ENCODE results near the gene PLEKHG2. TPM values are rescaled to one million over a fixed set of nuclear protein-coding genes. Genes with fewer than 3 reads are reported as not detected.

Gene PLEKHG2
- total and polyA plus RNA-seq, 2 experiments from 2014 or later, result 25.3 to 34.0 TPM

GRCh38 chr19:39405261-39405957, 7.1 kb upstream of the PLEKHG2 start:
- no peak for DNase-seq (ENCODE audit: low spot score)
- Histone ChIP-seq H3K36me3 (replicated peaks; ENCODE audit: insufficient read depth, low read depth) (no peaks in the 10 kb centered on the region), H3K79me2 (peaks cover 39% of the 10 kb centered on the region), H2AFZ (no peak overlapping the region), H3K27ac (peak overlapping the region; percentile 100), H4K20me1 (ENCODE audit: insufficient read depth, poor library complexity, severe bottlenecking) (peaks cover 17% of the 10 kb centered on the region), H3K27me3 (no peaks in the 10 kb centered on the region), H3K9me3 (ENCODE audit: low read depth) (no peaks in the 10 kb centered on the region), H3K4me3 (no peak overlapping the region), H3K4me2 (peak overlapping the region; percentile 85), H3K4me1 (ENCODE audit: insufficient read depth) (peaks cover 43% of the 10 kb centered on the region), H3K9me2 (replicated peaks; ENCODE audit: insufficient read depth) (no peaks in the 10 kb centered on the region)
- WGBS (ENCODE audit: low lambda C conversion rate, missing lambda C conversion rate), result 92% methylated on average over 17 of the region's 17 CpGs
- TF ChIP-seq EZH2 (IDR thresholded peaks at IDR 0.05; ENCODE audit: borderline replicate concordance), result no peak
- no peak for TF ChIP-seq CTCF (IDR thresholded peaks at IDR 0.05; ENCODE audit: poor library complexity)
- TF ChIP-seq EZH2phosphoT487 (IDR thresholded peaks at IDR 0.05; ENCODE audit: low read depth, severe bottlenecking, unreplicated experiment), result no peak

DNA sequence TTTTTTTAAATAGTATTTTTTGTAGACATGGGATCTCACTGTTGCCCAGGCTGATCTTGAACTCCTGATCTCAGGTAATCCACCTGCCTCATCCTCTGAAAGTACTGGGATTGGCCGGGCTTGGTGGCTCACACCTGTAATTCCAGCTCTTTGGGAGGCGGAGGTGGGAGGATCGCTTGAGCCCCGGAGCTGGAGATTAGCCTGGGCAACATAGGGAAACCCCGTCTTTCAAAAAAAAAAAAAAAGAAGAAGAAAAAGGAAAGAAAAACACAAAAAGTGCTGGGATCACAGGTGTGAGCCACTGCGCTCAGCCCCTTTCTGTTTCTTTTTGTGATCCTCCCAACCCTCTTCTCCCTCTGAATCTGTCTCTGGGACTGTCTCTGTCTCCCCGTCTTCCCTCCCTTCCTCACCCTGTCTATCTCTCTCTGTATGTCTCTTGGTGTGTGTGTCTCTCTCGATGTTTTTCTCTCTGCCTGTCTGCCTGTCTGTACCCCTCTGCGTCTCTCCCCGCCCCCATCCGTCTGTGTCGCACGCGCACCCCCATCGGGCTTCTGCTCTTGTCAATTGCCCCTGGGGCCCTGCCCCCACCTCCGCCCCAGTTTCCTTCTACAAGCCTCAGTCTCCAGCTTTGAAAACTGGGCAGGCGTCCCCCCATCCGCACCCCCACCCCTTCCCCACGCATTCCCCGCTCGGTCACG, 6.4 kb upstream of the PLEKHG2 start:
- WGBS (ENCODE audit: low lambda C conversion rate, missing lambda C conversion rate), result 21% methylated on average over 22 of the region's 22 CpGs
- Histone ChIP-seq H3K4me2 (peak overlapping the region; percentile 85), H3K79me2 (peaks cover 41% of the 10 kb centered on the region), H3K9me3 (ENCODE audit: low read depth) (no peaks in the 10 kb centered on the region), H3K27me3 (no peaks in the 10 kb centered on the region), H4K20me1 (ENCODE audit: insufficient read depth, poor library complexity, severe bottlenecking) (peaks cover 17% of the 10 kb centered on the region), H3K4me1 (ENCODE audit: insufficient read depth) (peaks cover 43% of the 10 kb centered on the region), H3K4me3 (peak overlapping the region; percentile 46), H3K27ac (peak overlapping the region; percentile 100), H3K36me3 (replicated peaks; ENCODE audit: insufficient read depth, low read depth) (no peaks in the 10 kb centered on the region), H2AFZ (no peak overlapping the region), H3K9me2 (replicated peaks; ENCODE audit: insufficient read depth) (no peaks in the 10 kb centered on the region)
- no peak for TF ChIP-seq CTCF (IDR thresholded peaks at IDR 0.05; ENCODE audit: poor library complexity)
- TF ChIP-seq EZH2 (IDR thresholded peaks at IDR 0.05; ENCODE audit: borderline replicate concordance), result no peak
- TF ChIP-seq EZH2phosphoT487 (IDR thresholded peaks at IDR 0.05; ENCODE audit: low read depth, severe bottlenecking, unreplicated experiment), result no peak
- DNase-seq (ENCODE audit: low spot score), result no peak

DNA sequence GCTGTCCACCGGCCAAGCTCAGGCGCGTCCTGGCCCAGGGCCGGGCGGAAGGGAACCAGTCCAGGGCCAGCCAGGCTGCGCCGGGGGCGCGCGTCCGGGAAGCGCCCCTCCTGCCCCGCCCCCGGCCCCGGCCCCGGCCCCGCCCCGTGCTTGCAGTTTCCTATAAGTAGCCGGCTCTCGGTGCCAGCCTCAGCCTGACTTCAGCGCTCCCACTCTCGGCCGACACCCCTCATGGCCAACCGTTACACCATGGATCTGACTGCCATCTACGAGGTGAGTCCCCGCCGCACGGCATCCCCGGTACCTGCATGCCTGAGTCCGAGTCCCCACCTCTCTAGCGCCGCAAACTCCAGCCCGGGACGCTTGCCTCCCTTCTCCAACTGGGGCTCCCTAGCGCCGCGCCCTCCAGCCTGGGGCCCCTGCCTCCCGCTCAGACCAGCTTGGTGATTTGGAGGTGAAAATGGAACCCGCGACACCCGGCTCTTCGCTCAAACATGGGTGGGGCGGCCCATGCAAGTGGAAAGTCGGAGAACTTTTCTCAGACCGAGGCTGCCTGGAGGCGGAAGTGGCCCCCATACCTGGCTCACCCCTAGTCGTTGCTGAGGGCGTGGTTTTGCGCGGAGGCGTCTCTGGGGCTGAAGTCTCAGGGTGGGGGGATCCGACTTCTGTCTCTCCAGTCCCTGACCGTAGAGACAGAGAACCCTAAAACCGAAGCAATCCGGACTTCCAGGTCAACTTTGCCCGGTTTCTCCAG, 5.6 kb upstream of the PLEKHG2 start, which contains the start of gene ZFP36:
Gene ZFP36 (plus strand): TSS at position 192 of the 754 bp plus-strand sequence. CDS start 58 bp downstream, at position 250.
- Histone ChIP-seq H3K4me2 (peak within 1 kb of the TSS; percentile 85), H3K79me2 (peaks cover 41% of the 10 kb centered on the region), H3K27ac (peak within 1 kb of the TSS; percentile 100), H3K27me3 (no peaks in the 10 kb centered on the region), H4K20me1 (ENCODE audit: insufficient read depth, poor library complexity, severe bottlenecking) (peaks cover 17% of the 10 kb centered on the region), H3K36me3 (replicated peaks; ENCODE audit: insufficient read depth, low read depth) (no peaks in the 10 kb centered on the region), H3K9me3 (ENCODE audit: low read depth) (no peaks in the 10 kb centered on the region), H3K4me3 (peak within 1 kb of the TSS; percentile 77), H3K4me1 (ENCODE audit: insufficient read depth) (peaks cover 38% of the 10 kb centered on the region), H2AFZ (no peak within 1 kb of the TSS), H3K9me2 (replicated peaks; ENCODE audit: insufficient read depth) (no peaks in the 10 kb centered on the region)
- WGBS (ENCODE audit: low lambda C conversion rate, missing lambda C conversion rate), result 1% methylated on average over 52 of the region's 56 CpGs
- peak; percentile 94 for DNase-seq (ENCODE audit: low spot score)
- TF ChIP-seq CTCF (IDR thresholded peaks at IDR 0.05; ENCODE audit: poor library complexity) (no peak), EZH2phosphoT487 (IDR thresholded peaks at IDR 0.05; ENCODE audit: low read depth, severe bottlenecking, unreplicated experiment) (no peak), EZH2 (IDR thresholded peaks at IDR 0.05; ENCODE audit: borderline replicate concordance) (no peak)
